Sigmoid colon (tissue), 7 donors: ENCODE results near the gene MIF4GD. TPM values are rescaled to one million over a fixed set of nuclear protein-coding genes. Genes with fewer than 3 reads are reported as not detected.

Source experiments
- DNase-seq: peaks from one replicate; pipeline ENCODE4 v3.0.0-alpha.2; 2019
- H3K27ac ChIP-seq, 4 donors: fragments of 200-600 bp; sonication (generic); one replicate each; pipeline ENCODE4 v1.5.1; 2016 to 2019; ENCODE audit warnings: mild to moderate bottlenecking in 1 of 4
- H3K27me3 ChIP-seq, 3 donors: fragments of 200-600 bp; sonication (generic); one replicate each; pipeline ENCODE4 v1.5.1; 2019; ENCODE audit warnings: mild to moderate bottlenecking in 1 of 3
- H3K36me3 ChIP-seq, 4 donors: fragments of 200-600 bp; sonication (generic); one replicate each; pipeline ENCODE4 v1.5.1; 2016 to 2019
- H3K4me1 ChIP-seq, 4 donors: fragments of 200-600 bp; sonication (generic); one replicate each; pipeline ENCODE4 v1.5.1; 2017 to 2019
- H3K4me3 ChIP-seq, 4 donors: fragments of 200-600 bp; sonication (generic); one replicate each; pipeline ENCODE4 v1.5.1; 2017 to 2019; ENCODE audit warnings: mild to moderate bottlenecking in 2 of 4, moderate library complexity in 1 of 4
- H3K9me3 ChIP-seq, 4 donors: fragments of 200-600 bp in 3 of 4; sonication (generic) in 3 of 4; one replicate each; pipeline versions ENCODE4 v1.5.1 to v1.6.1; 2013 to 2019
- EP300 ChIP-seq, 4 donors: sonication (generic); formaldehyde crosslinking; IDR thresholded peaks; one replicate each; pipeline ENCODE4 v1.6.1; 2017; ENCODE audit warnings: antibody characterized with exemption in 4 of 4
- POLR2A ChIP-seq, 2 donors: fragments of 450-650 bp; IDR thresholded peaks; one replicate each; pipeline ENCODE4 v1.6.1; 2016; ENCODE audit warnings: antibody characterized with exemption in 2 of 2, mild to moderate bottlenecking in 2 of 2, moderate library complexity in 2 of 2
- POLR2AphosphoS5 ChIP-seq, 4 donors: sonication (generic); formaldehyde crosslinking; IDR thresholded peaks; one replicate each; pipeline ENCODE4 v1.6.1; 2017; ENCODE audit warnings: antibody characterized with exemption in 4 of 4
- WGBS, 2 donors: extraction: QIAGEN DNeasy Blood & Tissue Kit; methylation state at CpG; one replicate each; pipeline ENCODE4 v1.1.7; 2013; 5-methylcytosine and 5-hydroxymethylcytosine counted together
- intact Hi-C: fragments of 100-400 bp; cut with DNase I; formaldehyde crosslinking; loops from one replicate; pipeline ENCODE4 v1.15.1; 2023
- polyA plus RNA-seq, 3 donors: library from polyadenylated mRNA; stranded (reverse); fragments of 200-250 nt; gene quantifications; one replicate each; pipeline ENCODE4 v1.2.3, GENCODE V29; 2013
- total RNA-seq, 4 donors: library from RNA; depleted of rRNA; stranded (reverse); fragments of >200 nt; gene quantifications; one replicate each; pipeline ENCODE4 v1.1.0, GENCODE V29; 2016
- TF ChIP-seq, protein P1 (sequence below), 4 experiments: fragments of 450-650 bp in 3 of 4; fragments of 200-600 bp in 1 of 4; IDR thresholded peaks; one replicate each; pipeline ENCODE4 v1.5.1; 2016 to 2019; ENCODE audit warnings: antibody characterized with exemption in 4 of 4, mild to moderate bottlenecking in 3 of 4, moderate library complexity in 2 of 4
- donor health status: healthy with polysubstance abuse.
- donor health status: Bipolar disorder and iron deficiency.
- donor health status: healthy.

MIF4GD gene
- total and polyA plus RNA-seq, 7 donors, result 15.0 to 40.7 (median 21.0) TPM

DNA sequence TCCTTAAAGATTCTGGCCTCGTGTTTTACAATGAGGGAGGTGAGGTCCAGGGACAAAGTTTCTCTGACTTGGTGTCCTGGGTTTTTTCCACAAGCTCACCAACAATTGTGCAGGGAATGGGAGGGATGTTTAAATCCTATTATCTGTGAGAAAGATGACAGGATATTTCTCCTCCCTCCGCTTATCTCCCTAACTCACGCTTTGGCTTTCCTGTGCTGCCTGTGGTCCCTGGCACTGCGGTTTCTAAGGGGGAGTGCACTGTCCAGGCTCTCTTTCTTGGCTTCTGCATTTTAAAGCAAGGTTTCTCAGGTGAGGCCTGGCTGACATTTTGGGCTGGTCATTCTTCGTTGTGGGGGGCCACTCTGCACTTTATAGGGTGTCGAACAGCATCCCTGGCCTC, 26.0 kb downstream of the MIF4GD start:
- Histone ChIP-seq H3K36me3 (peaks cover 31 to 68% (median 56%) of the 10 kb centered on the region in 4 donors), H3K27ac (no peak overlapping the region), H3K27me3 (no peaks in the 10 kb centered on the region), H3K9me3 (no peaks in the 10 kb centered on the region), H3K4me1 (peaks cover 0 to 6% (median 0%) of the 10 kb centered on the region in 4 donors), H3K4me3 (no peak overlapping the region)
- intact Hi-C loops, result no loop called here
- 88 to 89% methylated on average over 6 of the region's 6 CpGs for WGBS, 2 donors
- no peak for DNase-seq
- TF ChIP-seq POLR2AphosphoS5 (IDR thresholded peaks at IDR 0.05) (no peak), EP300 (IDR thresholded peaks at IDR 0.05) (no peak), POLR2A (IDR thresholded peaks at IDR 0.05) (no peak)
- TF ChIP-seq, protein P1, sequence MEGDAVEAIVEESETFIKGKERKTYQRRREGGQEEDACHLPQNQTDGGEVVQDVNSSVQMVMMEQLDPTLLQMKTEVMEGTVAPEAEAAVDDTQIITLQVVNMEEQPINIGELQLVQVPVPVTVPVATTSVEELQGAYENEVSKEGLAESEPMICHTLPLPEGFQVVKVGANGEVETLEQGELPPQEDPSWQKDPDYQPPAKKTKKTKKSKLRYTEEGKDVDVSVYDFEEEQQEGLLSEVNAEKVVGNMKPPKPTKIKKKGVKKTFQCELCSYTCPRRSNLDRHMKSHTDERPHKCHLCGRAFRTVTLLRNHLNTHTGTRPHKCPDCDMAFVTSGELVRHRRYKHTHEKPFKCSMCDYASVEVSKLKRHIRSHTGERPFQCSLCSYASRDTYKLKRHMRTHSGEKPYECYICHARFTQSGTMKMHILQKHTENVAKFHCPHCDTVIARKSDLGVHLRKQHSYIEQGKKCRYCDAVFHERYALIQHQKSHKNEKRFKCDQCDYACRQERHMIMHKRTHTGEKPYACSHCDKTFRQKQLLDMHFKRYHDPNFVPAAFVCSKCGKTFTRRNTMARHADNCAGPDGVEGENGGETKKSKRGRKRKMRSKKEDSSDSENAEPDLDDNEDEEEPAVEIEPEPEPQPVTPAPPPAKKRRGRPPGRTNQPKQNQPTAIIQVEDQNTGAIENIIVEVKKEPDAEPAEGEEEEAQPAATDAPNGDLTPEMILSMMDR (IDR thresholded peaks at IDR 0.05), result no peak

DNA sequence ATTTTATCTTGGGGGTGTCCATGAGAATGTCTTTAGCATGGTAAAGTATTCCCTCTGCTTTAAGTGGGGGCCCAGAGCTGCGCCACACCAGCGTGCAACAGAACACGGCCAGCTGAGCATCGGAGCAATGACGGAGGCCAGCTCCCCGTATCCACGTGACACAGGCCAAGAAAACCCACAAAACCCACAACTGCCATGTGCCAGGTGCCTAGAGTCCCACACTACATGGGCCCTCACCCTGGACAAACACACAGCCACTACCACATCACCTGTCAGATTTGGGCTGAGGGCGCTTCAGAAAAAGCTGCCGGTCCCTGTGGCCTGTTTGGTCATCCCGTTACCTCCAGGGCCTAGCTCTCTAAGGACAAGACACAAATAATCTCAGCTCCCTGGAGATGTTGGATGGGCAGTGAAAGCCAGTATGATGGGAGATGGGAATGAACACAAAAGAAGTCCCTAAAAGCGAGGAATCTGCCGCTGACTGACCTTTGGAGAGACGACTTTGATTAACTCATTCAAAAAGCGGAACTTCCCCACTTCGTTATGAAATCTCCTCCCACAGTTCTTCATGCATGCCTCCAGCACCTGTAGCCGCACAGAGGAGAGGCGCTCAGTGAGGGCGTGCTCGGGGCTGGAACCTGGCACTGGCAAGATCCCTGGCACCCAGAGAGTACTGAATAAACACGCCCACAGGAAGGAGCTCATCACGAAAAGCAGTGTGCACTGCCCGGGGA, 26.7 kb downstream of the MIF4GD start:
- H3K27ac ChIP-seq, result no peak overlapping the region
- no peaks in the 10 kb centered on the region for H3K4me1 ChIP-seq
- WGBS, 2 donors, result 74 to 87% methylated on average over 22 of the region's 22 CpGs
- H3K27me3 ChIP-seq, result no peaks in the 10 kb centered on the region
- no peak for TF ChIP-seq EP300 (IDR thresholded peaks at IDR 0.05)
- TF ChIP-seq POLR2AphosphoS5 (IDR thresholded peaks at IDR 0.05), result no peak
- no peak for TF ChIP-seq POLR2A (IDR thresholded peaks at IDR 0.05)
- TF ChIP-seq, protein P1 (IDR thresholded peaks at IDR 0.05), result no peak
- H3K9me3 ChIP-seq, result no peaks in the 10 kb centered on the region
- intact Hi-C loops, result no loop called here
- no peak overlapping the region for H3K4me3 ChIP-seq
- H3K36me3 ChIP-seq, result peaks cover 36 to 75% (median 62%) of the 10 kb centered on the region in 4 donors
- DNase-seq, result no peak

- DNase-seq, result no peak
- no peak overlapping the region for H3K4me3 ChIP-seq
- no peaks in the 10 kb centered on the region for H3K4me1 ChIP-seq
- H3K27me3 ChIP-seq, result no peaks in the 10 kb centered on the region
- intact Hi-C loops, result no loop called here
- 80 to 88% methylated on average over 17 of the region's 17 CpGs for WGBS, 2 donors
- peaks cover 36 to 92% (median 76%) of the 10 kb centered on the region in 4 donors for H3K36me3 ChIP-seq
- no peak overlapping the region for H3K27ac ChIP-seq
- no peak for TF ChIP-seq POLR2A (IDR thresholded peaks at IDR 0.05)
- TF ChIP-seq, protein P1 (IDR thresholded peaks at IDR 0.05), result no peak
- no peaks in the 10 kb centered on the region for H3K9me3 ChIP-seq
Measured at GRCh38 chr17:75242461-75243042, 28.5 kb downstream of the MIF4GD start.

DNA sequence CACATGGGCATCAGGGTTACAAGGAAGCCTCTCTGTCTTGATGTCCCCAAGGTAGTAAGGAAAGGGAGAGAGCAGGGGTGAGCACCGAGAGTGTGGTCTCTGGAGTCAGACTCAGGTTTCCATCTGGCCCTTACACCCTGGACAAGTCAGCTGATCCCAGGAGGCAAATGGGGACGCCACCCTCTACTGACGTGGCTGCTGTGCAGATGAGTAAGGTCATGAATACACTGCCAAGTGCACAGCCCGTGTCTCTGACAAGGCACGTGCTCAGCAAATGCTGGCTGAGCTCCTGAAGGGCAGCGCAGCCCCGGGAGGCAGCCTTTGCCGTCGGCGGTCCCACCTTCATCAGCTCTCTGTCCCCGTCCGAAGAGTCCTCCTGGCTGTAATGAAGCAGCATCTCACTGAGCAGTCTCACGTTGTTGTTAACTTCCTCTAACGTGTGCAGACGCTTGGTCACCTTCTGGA, 29.0 kb downstream of the MIF4GD start:
- intact Hi-C loops, result no loop called here
- H3K27me3 ChIP-seq, result no peaks in the 10 kb centered on the region
- no peak for DNase-seq
- H3K4me3 ChIP-seq, result no peak overlapping the region
- H3K27ac ChIP-seq, result peak overlapping the region in 1 of 4 donors; percentile 51
- 85 to 86% methylated on average over 15 of the region's 15 CpGs for WGBS, 2 donors
- H3K36me3 ChIP-seq, result peaks cover 36 to 98% (median 81%) of the 10 kb centered on the region in 4 donors
- TF ChIP-seq POLR2AphosphoS5 (IDR thresholded peaks at IDR 0.05), result no peak
- TF ChIP-seq POLR2A (IDR thresholded peaks at IDR 0.05), result no peak
- TF ChIP-seq EP300 (IDR thresholded peaks at IDR 0.05), result no peak
- TF ChIP-seq, protein P1 (IDR thresholded peaks at IDR 0.05), result no peak
- H3K9me3 ChIP-seq, result no peaks in the 10 kb centered on the region
- H3K4me1 ChIP-seq, result no peaks in the 10 kb centered on the region
